Esophagus squamous epithelium (tissue), 4 donors: ENCODE data around the gene LHPP.

ENCODE experiments used
- CTCF ChIP-seq, 6 experiments: fragments of 450-650 bp in 4 of 6; fragments of 200-600 bp in 2 of 6; sonication (generic) in 2 of 6; IDR thresholded peaks; one replicate each; pipeline ENCODE4 v1.5.1; 2016 to 2019; ENCODE audit warnings: antibody characterized with exemption in 6 of 6, mild to moderate bottlenecking in 4 of 6, moderate library complexity in 4 of 6
- POLR2A ChIP-seq, 4 donors: fragments of 450-650 bp; IDR thresholded peaks; one replicate each; pipeline ENCODE4 v1.6.1; 2017; ENCODE audit warnings: antibody characterized with exemption in 4 of 4, mild to moderate bottlenecking in 4 of 4, moderate library complexity in 3 of 4

- no peak for TF ChIP-seq CTCF (IDR thresholded peaks at IDR 0.05)
- no peak for TF ChIP-seq POLR2A (IDR thresholded peaks at IDR 0.05)
Measured at GRCh38 chr10:124619802-124620490, 158.3 kb downstream of the LHPP start.
